ENCODE measurements around the gene USP13. TPM values are rescaled to one million over a fixed set of nuclear protein-coding genes. Genes with fewer than 3 reads are reported as not detected.

The USP13 gene
- total and polyA plus RNA-seq, 10 of the 15 experiments (the other 5 are each of a cell fraction or from before 2014, with no cell fraction given), result 3.2 to 20.8 (median 9.0) TPM

GRCh38 chr3:179739816-179740594 is 87.2 kb downstream of the USP13 start:
- SMC1A ChIA-PET (ENCODE audit: uncharacterized antibody, unreplicated experiment), result no interaction called here
- no peaks in the 10 kb centered on the region for H4K20me1 ChIP-seq (ENCODE audit: control insufficient read depth, insufficient read depth)
- ATAC-seq, result no peak
- RAD21 ChIA-PET (ENCODE audit: unreplicated experiment), result no interaction called here
- TF ChIP-seq MYB (IDR thresholded peaks at IDR 0.05; ENCODE audit: borderline replicate concordance, low read depth, low read length) (no peak), LARP7 (IDR thresholded peaks at IDR 0.05) (no peak), CBFB (IDR thresholded peaks at IDR 0.05; ENCODE audit: low read depth) (no peak)
- no peak for FAIRE-seq
- in situ Hi-C loops (cut with MboI), result no loop called here
- BruUV-seq (replicated peaks), result no TSS peak
- intact Hi-C loops (cut with micrococcal nuclease; ENCODE audit: unreplicated experiment), result no loop called here
- POLR2A ChIA-PET, result no interaction called here
- WGBS (ENCODE audit: insufficient coverage, insufficient replicate concordance, low lambda C conversion rate, missing lambda C conversion rate), result 72% methylated on average over 12 of the region's 12 CpGs
- H3K27ac ChIP-seq (ENCODE audit: control insufficient read depth, insufficient read depth), result no peak overlapping the region
- H3K4me1 ChIP-seq (ENCODE audit: control insufficient read depth, insufficient read depth, low read length), result no peaks in the 10 kb centered on the region
- H3K4me2 ChIP-seq (ENCODE audit: control insufficient read depth, insufficient read depth), result no peak overlapping the region
- CTCF ChIA-PET, result interaction anchor here (0.6 to 1.1 kb wide), 2 partner anchors 278 to 537 kb away, joined by 3 read pairs; no protein-coding TSS in a partner anchor
- no peaks in the 10 kb centered on the region for H3K79me2 ChIP-seq (ENCODE audit: control insufficient read depth, insufficient read depth, low read length)
- H2AFZ ChIP-seq (ENCODE audit: control insufficient read depth, low read depth, low read length), result no peak overlapping the region
- no peak for DNase-seq (ENCODE audit: low read depth, low spot score)
- H3K36me3 ChIP-seq (ENCODE audit: control insufficient read depth in 2 of 2, insufficient read depth in 2 of 2, low read length in 1 of 2), result peaks cover 7 to 9% of the 10 kb centered on the region in 2 experiments; a peak in 3 of 4 replicates
- no peak overlapping the region for H3K9ac ChIP-seq (ENCODE audit: control insufficient read depth, insufficient read depth, low read length)
- H3K4me3 ChIP-seq, result no peak overlapping the region
- no peaks in the 10 kb centered on the region for H3K9me3 ChIP-seq (replicated peaks; ENCODE audit: control insufficient read depth, insufficient read depth, low read length)
- H3K27me3 ChIP-seq (replicated peaks in 1 of 2; ENCODE audit: control insufficient read depth in 2 of 2, insufficient read depth in 2 of 2, low read length in 1 of 2), result no peaks in the 10 kb centered on the region

DNA sequence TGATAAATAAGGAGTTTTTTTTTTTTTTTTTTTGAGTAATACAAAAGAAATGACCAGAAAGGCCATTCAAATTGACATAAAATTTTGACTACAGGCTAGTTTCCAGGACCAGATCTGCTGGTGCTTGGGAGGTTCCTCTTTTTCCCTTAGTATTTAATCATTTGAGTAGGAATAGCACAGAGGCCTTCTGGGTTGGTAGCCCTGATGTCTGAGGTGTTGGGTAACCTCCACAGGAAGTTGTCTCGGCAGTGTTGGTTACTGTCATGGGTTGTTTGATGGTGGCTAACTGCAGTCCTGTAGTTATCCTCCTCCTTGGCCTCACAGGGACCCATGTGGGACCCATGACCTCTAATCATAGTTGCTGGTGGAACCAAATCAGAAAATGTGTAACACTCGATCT is 91.1 kb downstream of the USP13 start:
- H3K9me3 ChIP-seq (replicated peaks; ENCODE audit: control insufficient read depth, insufficient read depth, low read length), result no peaks in the 10 kb centered on the region
- no peak for ATAC-seq
- no peaks in the 10 kb centered on the region for H4K20me1 ChIP-seq (ENCODE audit: control insufficient read depth, insufficient read depth)
- H3K4me1 ChIP-seq (ENCODE audit: control insufficient read depth, insufficient read depth, low read length), result no peaks in the 10 kb centered on the region
- no peaks in the 10 kb centered on the region for H3K79me2 ChIP-seq (ENCODE audit: control insufficient read depth, insufficient read depth, low read length)
- TF ChIP-seq SIX5 (IDR thresholded peaks at IDR 0.05; ENCODE audit: low read depth, low read length, severe bottlenecking) (no peak), IRF5 (IDR thresholded peaks at IDR 0.05; ENCODE audit: borderline replicate concordance) (no peak)
- no peaks in the 10 kb centered on the region for H3K27me3 ChIP-seq (replicated peaks in 1 of 2; ENCODE audit: control insufficient read depth in 2 of 2, insufficient read depth in 2 of 2, low read length in 1 of 2)
- peaks cover 7 to 9% of the 10 kb centered on the region in 2 experiments for H3K36me3 ChIP-seq (ENCODE audit: control insufficient read depth in 2 of 2, insufficient read depth in 2 of 2, low read length in 1 of 2)
- no peak overlapping the region for H2AFZ ChIP-seq (ENCODE audit: control insufficient read depth, low read depth, low read length)
- H3K27ac ChIP-seq (ENCODE audit: control insufficient read depth, insufficient read depth), result no peak overlapping the region
- H3K4me2 ChIP-seq (ENCODE audit: control insufficient read depth, insufficient read depth), result no peak overlapping the region
- RAD21 ChIA-PET (ENCODE audit: unreplicated experiment), result no interaction called here
- intact Hi-C loops (cut with micrococcal nuclease; ENCODE audit: unreplicated experiment), result no loop called here
- in situ Hi-C loops (cut with MboI), result no loop called here
- H3K4me3 ChIP-seq, result no peak overlapping the region
- DNase-seq (ENCODE audit: low read depth, low spot score), result no peak
- FAIRE-seq, result no peak
- CTCF ChIA-PET, result no interaction called here
- POLR2A ChIA-PET, result interaction anchor here (0.7 kb wide), 1 partner anchor 49 kb away, joined by 3 read pairs; no protein-coding TSS in a partner anchor
- WGBS (ENCODE audit: insufficient coverage, insufficient replicate concordance, low lambda C conversion rate, missing lambda C conversion rate), result 76% methylated on average over 2 of the region's 2 CpGs
- SMC1A ChIA-PET (ENCODE audit: uncharacterized antibody, unreplicated experiment), result no interaction called here
- no peak overlapping the region for H3K9ac ChIP-seq (ENCODE audit: control insufficient read depth, insufficient read depth, low read length)
- no TSS peak for BruUV-seq (replicated peaks)
